ENCODE results near the gene TIE1.

GRCh38 chr1:43267818-43268425 is 32.9 kb upstream of the TIE1 start:
- TF ChIP-seq CTCF (IDR thresholded peaks at IDR 0.05; ENCODE audit: insufficient read depth, low read depth, low read length): no peak
- no peak for TF ChIP-seq EZH2 (IDR thresholded peaks at IDR 0.05; ENCODE audit: insufficient read depth, low read length)

Data from astrocyte (in vitro differentiated cells and primary cell).